ENCODE results near the gene DPCD. TPM values are rescaled to one million over a fixed set of nuclear protein-coding genes. Genes with fewer than 3 reads are reported as not detected.

DPCD gene
- total RNA-seq, 1 donor from 2014 or later: 7.2 TPM

DNA sequence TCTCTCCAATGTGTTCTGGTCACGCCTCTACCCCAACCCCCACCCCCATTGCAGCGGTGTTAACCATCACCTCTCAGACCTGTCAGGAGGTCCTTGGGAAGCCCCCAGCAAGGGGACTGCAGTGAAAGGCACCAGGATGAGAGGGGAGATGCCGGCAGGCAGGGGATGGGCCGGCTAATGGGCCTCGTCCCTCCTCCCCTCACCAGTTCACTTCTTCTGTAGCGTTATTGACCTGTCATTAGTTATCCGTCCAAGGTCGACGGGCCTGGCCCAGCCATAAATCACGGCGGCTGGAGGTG, 18.8 kb upstream of the DPCD start:
- Histone ChIP-seq H3K36me3 (no peaks in the 10 kb centered on the region), H3K27ac (no peak overlapping the region), H3K4me3 (no peak overlapping the region), H3K27me3 (peaks cover 56% of the 10 kb centered on the region), H3K4me1 (peaks cover 22% of the 10 kb centered on the region), H3K9me3 (no peaks in the 10 kb centered on the region)
- intact Hi-C loops (cut with DNase I): no loop called here
- DNase-seq (no peak), ATAC-seq (no peak)
- TF ChIP-seq, protein P1, sequence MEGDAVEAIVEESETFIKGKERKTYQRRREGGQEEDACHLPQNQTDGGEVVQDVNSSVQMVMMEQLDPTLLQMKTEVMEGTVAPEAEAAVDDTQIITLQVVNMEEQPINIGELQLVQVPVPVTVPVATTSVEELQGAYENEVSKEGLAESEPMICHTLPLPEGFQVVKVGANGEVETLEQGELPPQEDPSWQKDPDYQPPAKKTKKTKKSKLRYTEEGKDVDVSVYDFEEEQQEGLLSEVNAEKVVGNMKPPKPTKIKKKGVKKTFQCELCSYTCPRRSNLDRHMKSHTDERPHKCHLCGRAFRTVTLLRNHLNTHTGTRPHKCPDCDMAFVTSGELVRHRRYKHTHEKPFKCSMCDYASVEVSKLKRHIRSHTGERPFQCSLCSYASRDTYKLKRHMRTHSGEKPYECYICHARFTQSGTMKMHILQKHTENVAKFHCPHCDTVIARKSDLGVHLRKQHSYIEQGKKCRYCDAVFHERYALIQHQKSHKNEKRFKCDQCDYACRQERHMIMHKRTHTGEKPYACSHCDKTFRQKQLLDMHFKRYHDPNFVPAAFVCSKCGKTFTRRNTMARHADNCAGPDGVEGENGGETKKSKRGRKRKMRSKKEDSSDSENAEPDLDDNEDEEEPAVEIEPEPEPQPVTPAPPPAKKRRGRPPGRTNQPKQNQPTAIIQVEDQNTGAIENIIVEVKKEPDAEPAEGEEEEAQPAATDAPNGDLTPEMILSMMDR (IDR thresholded peaks at IDR 0.05): no peak

DNA sequence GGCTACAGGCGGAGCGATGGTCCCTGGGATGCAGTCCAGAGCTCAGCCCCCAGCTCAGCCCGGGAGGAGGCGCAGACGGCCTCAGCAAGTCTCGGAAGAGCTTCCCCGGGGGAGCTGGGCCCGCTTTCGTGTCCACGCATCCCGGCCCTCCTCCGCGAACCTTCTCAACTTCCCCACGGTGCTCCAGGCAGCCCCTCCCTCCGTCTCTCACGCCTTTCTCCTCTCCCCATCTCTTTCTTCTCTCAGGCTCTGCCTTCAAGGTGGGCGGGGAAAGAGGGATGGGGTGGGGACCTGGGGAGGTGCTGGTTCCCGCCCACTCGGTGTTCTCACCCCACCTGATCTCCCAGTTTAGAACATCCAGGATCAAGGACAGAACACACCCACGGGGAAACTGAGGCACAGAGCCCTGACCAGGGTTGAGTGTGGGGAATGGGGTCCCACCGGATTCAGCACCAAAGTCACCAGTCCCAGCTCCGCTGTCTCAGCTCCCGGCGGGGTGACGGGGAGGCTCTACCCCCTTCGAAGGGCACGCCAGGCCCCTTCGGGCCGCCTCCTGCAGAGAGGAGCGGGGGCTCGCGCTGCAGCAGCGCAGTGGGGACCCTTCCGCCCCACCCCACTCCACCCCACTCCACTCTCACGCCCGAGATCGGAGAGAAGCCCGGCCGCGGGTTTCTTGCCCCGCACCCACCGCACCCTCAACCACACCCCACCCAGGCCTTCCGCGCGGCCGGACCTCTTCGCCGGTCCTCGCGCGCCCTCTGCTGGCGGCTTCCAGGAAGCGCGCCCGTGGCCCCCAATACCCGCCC, 18.3 kb upstream of the DPCD start:
- ATAC-seq (peak; percentile 95), DNase-seq (peak; percentile 90)
- TF ChIP-seq, protein P1 (IDR thresholded peaks at IDR 0.05): peak; percentile 88
- Histone ChIP-seq H3K36me3 (no peaks in the 10 kb centered on the region), H3K4me3 (peak overlapping the region; percentile 54), H3K9me3 (no peaks in the 10 kb centered on the region), H3K27ac (no peak overlapping the region), H3K27me3 (peaks cover 50% of the 10 kb centered on the region), H3K4me1 (peaks cover 22% of the 10 kb centered on the region)
- intact Hi-C loops (cut with DNase I): loop anchor here (10.0 kb wide), 1 partner anchor 355 kb away; no protein-coding TSS in a partner anchor

DNA sequence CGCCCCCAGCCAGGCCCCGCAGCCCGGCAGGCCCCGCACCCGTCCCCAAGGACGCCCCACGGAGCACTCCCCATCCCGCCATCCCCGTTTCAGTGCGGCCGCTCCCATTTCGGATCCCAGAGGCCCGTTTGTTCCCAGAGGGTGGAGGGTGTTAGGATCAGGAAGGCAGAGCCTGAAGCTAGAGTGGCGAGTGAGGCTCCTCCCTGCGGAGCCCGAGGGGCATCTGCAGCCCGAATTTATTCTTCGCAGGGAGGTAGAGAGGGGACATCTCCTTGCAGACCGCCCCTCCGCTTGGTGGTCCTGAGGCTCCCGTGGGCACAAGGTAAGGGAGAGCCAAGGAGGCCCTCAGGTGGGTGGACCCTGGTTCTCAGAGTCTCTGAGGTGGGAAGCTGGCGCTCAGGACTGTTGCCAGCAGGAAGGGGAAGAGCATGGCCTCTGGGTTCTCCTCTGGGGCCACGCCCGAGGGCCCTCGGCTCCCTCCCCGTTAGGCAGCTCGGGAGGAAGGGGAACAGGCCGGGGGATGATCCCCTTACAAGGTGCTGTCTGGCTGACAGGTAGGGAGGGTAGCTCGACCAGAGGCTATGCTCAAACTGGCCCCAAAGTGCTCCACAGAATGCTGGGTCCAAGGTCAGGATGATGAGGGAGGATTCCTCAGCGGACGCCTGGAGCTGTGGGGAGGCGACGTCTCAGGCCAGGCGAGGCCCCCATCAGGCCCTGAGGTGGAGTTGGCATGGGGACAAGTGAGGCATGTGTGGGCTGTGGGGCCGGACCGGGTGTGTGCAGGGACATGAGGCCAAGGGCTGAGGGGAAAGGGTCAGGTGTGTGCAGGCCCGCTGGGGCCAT, 17.5 kb upstream of the DPCD start:
- ATAC-seq: peak; percentile 15
- peaks cover 42% of the 10 kb centered on the region for H3K27me3 ChIP-seq
- TF ChIP-seq, protein P1 (IDR thresholded peaks at IDR 0.05): no peak
- H3K36me3 ChIP-seq: no peaks in the 10 kb centered on the region
- no peaks in the 10 kb centered on the region for H3K9me3 ChIP-seq
- DNase-seq: peak; percentile 65
- H3K4me1 ChIP-seq: peaks cover 22% of the 10 kb centered on the region
- H3K27ac ChIP-seq: no peak overlapping the region
- H3K4me3 ChIP-seq: peak overlapping the region; percentile 54
- intact Hi-C loops (cut with DNase I): loop anchor here (10.0 kb wide), 1 partner anchor 356 kb away; no protein-coding TSS in a partner anchor

GRCh38 chr10:101571271-101571925, 16.7 kb upstream of the DPCD start:
- intact Hi-C loops (cut with DNase I): loop anchor here (10.0 kb wide), 1 partner anchor 357 kb away; no protein-coding TSS in a partner anchor
- peaks cover 34% of the 10 kb centered on the region for H3K27me3 ChIP-seq
- ATAC-seq: no peak
- no peak overlapping the region for H3K4me3 ChIP-seq
- no peaks in the 10 kb centered on the region for H3K36me3 ChIP-seq
- TF ChIP-seq, protein P1 (IDR thresholded peaks at IDR 0.05): no peak
- DNase-seq: no peak
- H3K27ac ChIP-seq: no peak overlapping the region
- peaks cover 19% of the 10 kb centered on the region for H3K4me1 ChIP-seq
- no peaks in the 10 kb centered on the region for H3K9me3 ChIP-seq

DNA sequence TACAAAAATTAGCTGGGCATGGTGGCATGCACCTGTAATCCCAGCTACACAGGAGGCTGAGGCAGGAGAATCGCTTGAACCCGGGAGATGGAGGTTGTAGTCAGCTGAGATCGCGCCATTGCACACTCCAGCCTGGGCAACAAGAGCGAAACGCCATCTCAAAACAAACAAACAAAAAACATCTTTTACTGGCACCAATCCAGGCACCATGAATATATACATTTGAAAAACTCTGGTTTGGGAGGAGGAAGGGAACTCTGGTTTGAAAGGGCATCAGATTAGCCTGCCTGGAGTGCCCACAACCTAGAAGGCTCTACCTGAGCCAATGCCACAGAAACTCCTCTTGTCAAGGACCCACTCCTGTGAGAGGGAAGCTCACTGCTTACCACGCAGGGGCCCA, 16.0 kb upstream of the DPCD start:
- Histone ChIP-seq H3K36me3 (peaks cover 4% of the 10 kb centered on the region), H3K27ac (no peak overlapping the region), H3K9me3 (no peaks in the 10 kb centered on the region), H3K4me3 (no peak overlapping the region), H3K4me1 (peaks cover 13% of the 10 kb centered on the region), H3K27me3 (peaks cover 27% of the 10 kb centered on the region)
- intact Hi-C loops (cut with DNase I): loop anchor here (10.0 kb wide), 1 partner anchor 357 kb away; no protein-coding TSS in a partner anchor
- TF ChIP-seq, protein P1 (IDR thresholded peaks at IDR 0.05): no peak
- no peak for ATAC-seq
- DNase-seq: no peak
